H1 (cell line): Measurements from ENCODE around the gene SGPP2. TPM values are rescaled to one million over a fixed set of nuclear protein-coding genes. Genes with fewer than 3 reads are reported as not detected.

Experiments
- CTCF ChIA-PET: fragments of 300-600 bp; sonication (Branson Sonifier 250); formaldehyde crosslinking; loops from one replicate; lab custom pipeline; 2021; ENCODE audit not compliant: partially characterized antibody; lab: Charles Lee
- POLR2A ChIA-PET: fragments of 300-600 bp; sonication (Branson Sonifier 250); formaldehyde crosslinking; loops from one replicate; lab custom pipeline; 2021; ENCODE audit warnings: inconsistent platforms; ENCODE audit not compliant: partially characterized antibody; lab: Charles Lee
- DNase-seq, 2 experiments: peaks; one replicate each; pipeline versions ENCODE4 v3.0.0 to v3.0.0-alpha.2; 2010 to 2022; ENCODE audit warnings: low spot score in 2 of 2, low read depth in 1 of 2, mixed read lengths in 1 of 2
- FAIRE-seq: peaks from 2 replicates; lab custom pipeline; 2011; peaks lifted over from hg19 to GRCh38; lab: Jason Lieb, UNC
- H2AFZ ChIP-seq: 2 replicates; pipeline ENCODE4 v1.8.1; 2012; ENCODE audit warnings: low read length, inconsistent platforms
- H2AK5ac ChIP-seq: 2 replicates; pipeline ENCODE4 v1.6.1; 2013; ENCODE audit warnings: low read depth, low read length
- H2BK120ac ChIP-seq: replicated peaks from 2 replicates; pipeline ENCODE3; 2013; ENCODE audit warnings: low read depth, low read length, inconsistent platforms
- H2BK12ac ChIP-seq: 2 replicates; pipeline ENCODE4 v1.6.1; 2013; ENCODE audit warnings: low read depth, low read length
- H2BK15ac ChIP-seq: 2 replicates; pipeline ENCODE4 v1.6.1; 2013; ENCODE audit warnings: low read length
- H2BK20ac ChIP-seq: 2 replicates; pipeline ENCODE4 v1.6.1; 2013; ENCODE audit warnings: low read length
- H2BK5ac ChIP-seq: 2 replicates; pipeline ENCODE4 v1.6.1; 2013; ENCODE audit warnings: low read depth, low read length
- H3K14ac ChIP-seq: 2 replicates; pipeline ENCODE4 v1.6.1; 2013; ENCODE audit warnings: inconsistent platforms; ENCODE audit not compliant: insufficient read length
- H3K18ac ChIP-seq: 2 replicates; pipeline ENCODE4 v1.6.1; 2013; ENCODE audit warnings: low read length; ENCODE audit errors: extremely low read depth
- H3K23ac ChIP-seq: 2 replicates; pipeline ENCODE4 v1.6.1; 2013; ENCODE audit warnings: inconsistent platforms; ENCODE audit not compliant: insufficient read length
- H3K23me2 ChIP-seq: 2 replicates; pipeline ENCODE4 v1.6.1; 2013; ENCODE audit warnings: low read depth, low read length
- H3K27ac ChIP-seq: 2 replicates; pipeline ENCODE4 v1.6.1; 2011; ENCODE audit warnings: low read depth, low read length, inconsistent platforms
- H3K27me3 ChIP-seq, 4 experiments: replicated peaks in 1 of 4; 1 replicate in 1 of 4; 2 replicates in 3 of 4; pipeline versions ENCODE4 v1.6.1 to v1.8.1; 2011 to 2013; ENCODE audit warnings: low read length in 3 of 4, mild to moderate bottlenecking in 3 of 4, inconsistent platforms in 2 of 4, mixed read lengths in 2 of 4, moderate library complexity in 1 of 4; ENCODE audit not compliant: control insufficient read depth in 3 of 4, insufficient read depth in 3 of 4; ENCODE audit errors: extremely low read depth in 1 of 4
- H3K36me3 ChIP-seq, 4 experiments: 2 replicates each; pipeline versions ENCODE4 v1.6.1 to v1.8.1; 2011 to 2013; ENCODE audit warnings: mild to moderate bottlenecking in 4 of 4, low read length in 3 of 4, moderate library complexity in 2 of 4, control low read depth in 1 of 4, inconsistent platforms in 1 of 4; ENCODE audit not compliant: insufficient read depth in 4 of 4, control insufficient read depth in 2 of 4
- H3K4ac ChIP-seq: replicated peaks from 2 replicates; pipeline ENCODE3; 2013; ENCODE audit warnings: low read length, low read depth, mixed read lengths, inconsistent platforms; ENCODE audit not compliant: insufficient read length
- H3K4me1 ChIP-seq, 4 experiments: replicated peaks in 1 of 4; 1 replicate in 1 of 4; 2 replicates in 3 of 4; pipeline versions ENCODE4 v1.6.1 to v1.8.1; 2011 to 2013; ENCODE audit warnings: low read length in 3 of 4, inconsistent platforms in 2 of 4, mixed read lengths in 1 of 4; ENCODE audit not compliant: insufficient read depth in 4 of 4, control insufficient read depth in 3 of 4
- H3K4me2 ChIP-seq, 2 experiments: 2 replicates each; pipeline versions ENCODE4 v1.6.1 to v1.8.1; 2011 to 2013; ENCODE audit warnings: low read depth in 2 of 2, low read length in 2 of 2, control low read depth in 1 of 2, inconsistent platforms in 1 of 2, mild to moderate bottlenecking in 1 of 2; ENCODE audit not compliant: insufficient read depth in 1 of 2
- H3K4me3 ChIP-seq, 4 experiments: fragments of 200-600, 300-600 bp in 1 of 4; sonication (generic), shearing (Covaris generic), sonication (Bioruptor Twin) in 1 of 4; 2 replicates each; pipeline versions ENCODE4 v1.5.1 to v1.8.1; 2011 to 2016; ENCODE audit warnings: low read length in 4 of 4, low read depth in 3 of 4, control low read depth in 2 of 4, inconsistent platforms in 2 of 4, mild to moderate bottlenecking in 2 of 4, mixed read lengths in 1 of 4, moderate library complexity in 1 of 4; ENCODE audit not compliant: insufficient read depth in 2 of 4; ENCODE audit errors: extremely low read depth in 1 of 4
- H3K56ac ChIP-seq: replicated peaks from 2 replicates; pipeline ENCODE3; 2013; ENCODE audit warnings: low read depth, mild to moderate bottlenecking, mixed read lengths, low read length, inconsistent platforms; ENCODE audit not compliant: insufficient read length
- H3K79me1 ChIP-seq: 2 replicates; pipeline ENCODE4 v1.6.1; 2013; ENCODE audit warnings: low read depth, low read length, control low read depth
- H3K79me2 ChIP-seq, 2 experiments: 2 replicates each; pipeline versions ENCODE4 v1.6.1 to v1.8.1; 2012 to 2013; ENCODE audit warnings: low read length in 2 of 2, mild to moderate bottlenecking in 2 of 2, inconsistent platforms in 1 of 2; ENCODE audit not compliant: insufficient read depth in 2 of 2, control insufficient read depth in 1 of 2
- H3K9ac ChIP-seq, 4 experiments: replicated peaks in 1 of 4; 1 replicate in 1 of 4; 2 replicates in 3 of 4; pipeline versions ENCODE4 v1.6.1 to v1.8.1; 2011 to 2013; ENCODE audit warnings: low read depth in 3 of 4, low read length in 3 of 4, control low read depth in 2 of 4, mild to moderate bottlenecking in 2 of 4, moderate library complexity in 2 of 4, inconsistent platforms in 1 of 4; ENCODE audit errors: extremely low read depth in 1 of 4
- H3K9me3 ChIP-seq, 2 experiments: 2 replicates each; pipeline versions ENCODE4 v1.6.1 to v1.8.1; 2012 to 2013; ENCODE audit warnings: mild to moderate bottlenecking in 2 of 2, moderate library complexity in 2 of 2, control low read depth in 1 of 2, inconsistent platforms in 1 of 2, low read depth in 1 of 2, low read length in 1 of 2, mixed read lengths in 1 of 2; ENCODE audit not compliant: insufficient read depth in 2 of 2
- H4K20me1 ChIP-seq, 2 experiments: replicated peaks in 1 of 2; 2 replicates each; pipeline versions ENCODE3 to v1.8.1; 2011 to 2013; ENCODE audit warnings: inconsistent platforms in 2 of 2, low read length in 2 of 2, mild to moderate bottlenecking in 1 of 2; ENCODE audit not compliant: insufficient read depth in 2 of 2, control insufficient read depth in 1 of 2
- H4K5ac ChIP-seq: 2 replicates; pipeline ENCODE4 v1.6.1; 2013; ENCODE audit warnings: low read length, low read depth, mixed read lengths, inconsistent platforms; ENCODE audit not compliant: insufficient read length
- H4K8ac ChIP-seq: 2 replicates; pipeline ENCODE4 v1.8.0; 2013; ENCODE audit warnings: mild to moderate bottlenecking, moderate library complexity, low read length, inconsistent platforms; ENCODE audit not compliant: insufficient read depth; ENCODE audit errors: extremely low read depth
- H4K91ac ChIP-seq: replicated peaks from 2 replicates; pipeline ENCODE3; 2013; ENCODE audit warnings: low read length, mixed read lengths, inconsistent platforms; ENCODE audit not compliant: insufficient read length
- ATF3 ChIP-seq: IDR thresholded peaks from 2 replicates; pipeline ENCODE4 v1.6.1; 2011; ENCODE audit warnings: low read depth, mild to moderate bottlenecking, low read length; ENCODE audit not compliant: insufficient read depth
- BACH1 ChIP-seq: IDR thresholded peaks from 2 replicates; pipeline ENCODE4 v1.6.1; 2012; ENCODE audit warnings: low read length, improper control_type of control experiment
- PHF8 ChIP-seq: fragments of 200-600 bp; sonication (generic); conservative IDR thresholded peaks from 2 replicates; pipeline ENCODE4 v1.7.1; 2012; ENCODE audit warnings: low read depth, mild to moderate bottlenecking, inconsistent platforms, low read length, moderate library complexity
- RNF2 ChIP-seq: fragments of 200-900, 300-1000 bp; sonication (generic); IDR thresholded peaks from 2 replicates; pipeline ENCODE4 v1.7.1; 2016; ENCODE audit warnings: borderline replicate concordance, low read depth, mild to moderate bottlenecking, antibody characterized with exemption, low read length; ENCODE audit not compliant: poor library complexity, severe bottlenecking; ENCODE audit errors: missing control alignments
- WGBS, 2 experiments: shearing (Covaris generic) in 1 of 2; methylation state at CpG; one replicate each; pipeline versions ENCODE4 v1.1.6 to v1.1.7; 2013 to 2015; ENCODE audit warnings: low lambda C conversion rate in 2 of 2, mixed read lengths in 2 of 2, inconsistent platforms in 1 of 2, low coverage in 1 of 2, missing lambda C conversion rate in 1 of 2; ENCODE audit not compliant: insufficient replicate concordance in 2 of 2, insufficient coverage in 1 of 2, insufficient read length in 1 of 2; ENCODE audit errors: extremely low coverage in 1 of 2, missing lambda C conversion rate in 1 of 2; 5-methylcytosine and 5-hydroxymethylcytosine counted together
- polyA plus RNA-seq, 7 experiments: library from polyadenylated mRNA; depleted of rRNA in 3 of 7; stranded (reverse) in 5 of 7; unstranded in 2 of 7; fragments of >200 nt in 5 of 7; fragments of 200-250 nt in 2 of 7; gene quantifications; 1 replicate in 5 of 7; 2 replicates in 1 of 7; 4 replicates in 1 of 7; pipeline versions ENCODE4 v1.2.1 to v1.2.3, GENCODE V29; 2011 to 2013; ENCODE audit warnings: missing spikeins in 2 of 7, mixed read lengths in 2 of 7
- total RNA-seq: library from RNA; stranded (reverse); fragmentation: NEBNext Ultra II Directional; extraction: Animal tissue kit (Norgen Biotek cat#: 25700); gene quantifications from 2 replicates; pipeline ENCODE4 v1.2.1, GENCODE V29; 2021

The SGPP2 gene
- total and polyA plus RNA-seq, 2 of the 8 experiments (the other 6 are each of a cell fraction or from before 2014, with no cell fraction given) = 0.29 TPM; not detected in 1

- Histone ChIP-seq H2BK5ac (no peak overlapping the region), H3K4me2 (no peak overlapping the region), H3K79me1 (no peaks in the 10 kb centered on the region), H3K14ac (no peak overlapping the region), H3K79me2 (no peaks in the 10 kb centered on the region), H3K23ac (no peak overlapping the region), H2BK15ac (no peak overlapping the region), H2AK5ac (no peak overlapping the region), H3K9ac (no peak overlapping the region), H3K4me3 (no peak overlapping the region), H3K36me3 (no peaks in the 10 kb centered on the region), H2AFZ (no peak overlapping the region), H3K56ac (no peak overlapping the region), H4K5ac (no peak overlapping the region), H3K18ac (no peak overlapping the region), H3K4me1 (peaks cover 0 to 2% (median 0%) of the 10 kb centered on the region in 4 experiments; a peak in 3 of 7 replicates), H2BK20ac (no peak overlapping the region), H3K27ac (no peak overlapping the region), H3K9me3 (no peaks in the 10 kb centered on the region), H4K8ac (no peak overlapping the region), H4K20me1 (no peaks in the 10 kb centered on the region), H2BK120ac (no peak overlapping the region), H3K4ac (no peak overlapping the region), H4K91ac (no peak overlapping the region), H3K23me2 (no peaks in the 10 kb centered on the region), H3K27me3 (no peaks in the 10 kb centered on the region), H2BK12ac (no peak overlapping the region)
- POLR2A ChIA-PET = no interaction called here
- FAIRE-seq = no peak
- WGBS, 2 experiments = 87% methylated on average over 4 of the region's 4 CpGs; no CpG with 5 or more reads in 1 of the 2 experiments
- no peak for DNase-seq
- CTCF ChIA-PET = interaction anchor here (0.6 to 1.2 kb wide), 5 partner anchors 73 to 977 kb away, joined by 3 to 5 read pairs (median 3); no protein-coding TSS in a partner anchor
- no peak for TF ChIP-seq BACH1
- no peak for TF ChIP-seq ATF3
- TF ChIP-seq RNF2 = no peak
- no peak for TF ChIP-seq PHF8
These were observed 44.0 kb downstream of the SGPP2 start for GRCh38 chr2:222468346-222468745.
